Activated CD8-positive, alpha-beta memory T cell treated with anti-CD3 and anti-CD28 coated beads, Interleukin-2, amount 50 U/mL, for 1 hour (primary cell): ENCODE measurements around the gene SRSF11.

Source experiments
- DNase-seq: peaks from one replicate; pipeline ENCODE4 v3.0.0-alpha.2; 2020; ENCODE audit errors: extremely low read depth

The SRSF11 gene

DNA sequence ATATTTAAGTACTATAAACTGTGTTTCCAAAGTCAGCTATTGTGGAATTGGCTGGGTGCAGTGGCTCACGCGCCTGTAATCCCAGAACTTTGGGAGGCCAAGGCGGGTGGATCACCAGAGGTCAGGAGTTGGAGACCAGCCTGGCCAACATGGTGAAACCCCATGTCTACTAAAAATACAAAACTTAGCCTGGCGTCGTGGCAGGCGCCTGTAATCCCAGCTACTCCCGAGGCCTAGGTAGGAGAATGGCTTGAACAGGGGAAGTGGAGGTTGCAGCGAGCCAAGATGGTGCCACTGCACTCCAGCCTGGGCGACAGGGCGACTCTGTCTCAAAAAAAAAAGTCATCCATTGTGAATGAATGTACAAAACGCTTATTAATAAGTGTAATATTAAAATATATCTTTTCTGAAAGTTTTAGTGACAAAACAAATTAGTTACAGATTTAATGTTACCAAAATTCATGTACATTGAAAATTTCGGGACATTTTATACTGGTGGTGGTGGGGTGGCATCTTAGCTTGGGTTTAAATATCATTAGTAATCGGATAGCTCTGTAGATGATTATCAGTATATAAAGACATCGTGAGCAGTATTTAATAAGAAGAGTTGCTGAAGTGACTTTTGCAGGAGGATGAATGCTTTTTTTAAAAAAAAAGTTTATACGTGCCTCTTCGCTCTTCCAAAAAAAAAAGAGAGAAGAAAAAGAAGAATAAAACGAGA, 503 bp upstream of the SRSF11 start:
- no peak for DNase-seq

DNA sequence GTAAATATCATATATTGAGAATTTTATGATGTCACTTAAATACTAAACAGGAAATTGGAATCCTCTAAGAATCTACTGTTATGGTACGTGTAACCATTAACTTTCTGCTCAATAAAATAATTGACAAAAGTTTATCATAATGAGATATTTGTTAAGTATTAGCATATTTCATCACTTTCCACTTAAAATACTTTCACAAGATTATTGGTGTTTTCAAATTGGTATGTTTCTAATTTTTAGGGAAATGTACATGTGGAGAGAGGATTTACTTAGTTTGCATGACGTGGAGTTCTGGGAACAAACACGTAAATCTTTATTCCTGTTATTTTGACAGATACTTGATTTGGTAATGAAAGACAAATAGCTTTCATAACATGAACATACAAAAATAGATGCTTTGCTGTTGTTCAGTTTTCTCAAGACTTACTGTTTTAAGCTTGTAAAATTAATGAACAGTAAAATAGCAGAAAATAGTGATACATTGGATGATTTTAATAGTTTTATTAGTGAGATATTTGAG, 1.6 kb downstream of the SRSF11 start:
- no peak for DNase-seq

DNA sequence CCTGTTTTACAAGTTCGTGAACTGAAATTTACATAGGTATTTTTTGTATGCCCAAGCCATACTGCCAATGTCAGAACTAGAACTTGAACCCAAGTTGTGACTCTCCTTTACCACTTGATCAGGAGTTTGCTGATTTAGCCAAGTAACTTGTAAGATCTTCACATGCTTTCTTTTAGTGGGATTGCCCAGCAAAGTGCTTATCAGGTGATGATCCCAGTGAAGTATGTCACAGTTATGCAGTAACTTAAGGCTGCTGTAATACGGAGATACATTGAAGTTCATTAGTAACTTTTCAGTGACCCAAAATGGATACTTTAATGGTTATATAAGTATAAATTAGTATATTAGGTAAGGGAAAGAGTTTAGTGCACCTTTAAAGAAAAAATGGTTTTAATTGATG, 3.8 kb downstream of the SRSF11 start:
- DNase-seq, result no peak

GRCh38 chr1:70227439-70227838, 6.3 kb downstream of the SRSF11 start:
- no peak for DNase-seq

GRCh38 chr1:70228670-70229069, 7.5 kb downstream of the SRSF11 start:
- DNase-seq, result no peak

DNA sequence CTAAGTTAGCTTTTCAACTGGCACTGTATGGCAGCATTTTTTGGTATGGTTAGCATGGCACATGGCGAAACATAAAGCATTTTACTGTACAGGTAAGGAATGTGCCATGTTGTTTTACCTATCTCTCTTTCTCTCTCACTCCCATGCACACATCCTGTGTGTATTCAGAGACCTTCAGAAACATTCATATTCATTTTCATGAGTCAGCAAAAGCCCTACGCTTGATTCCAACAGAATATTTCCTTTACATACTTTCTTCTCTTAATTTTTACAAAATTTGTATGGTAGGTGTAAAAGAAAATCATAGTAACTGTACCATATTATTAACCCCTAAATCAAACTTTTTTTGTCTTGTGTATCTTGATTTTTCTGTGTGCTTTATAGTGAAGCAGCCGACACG, 10.3 kb downstream of the SRSF11 start:
- no peak for DNase-seq

- no peak for DNase-seq
Observed at GRCh38 chr1:70234733-70235132, 13.6 kb downstream of the SRSF11 start.

DNA sequence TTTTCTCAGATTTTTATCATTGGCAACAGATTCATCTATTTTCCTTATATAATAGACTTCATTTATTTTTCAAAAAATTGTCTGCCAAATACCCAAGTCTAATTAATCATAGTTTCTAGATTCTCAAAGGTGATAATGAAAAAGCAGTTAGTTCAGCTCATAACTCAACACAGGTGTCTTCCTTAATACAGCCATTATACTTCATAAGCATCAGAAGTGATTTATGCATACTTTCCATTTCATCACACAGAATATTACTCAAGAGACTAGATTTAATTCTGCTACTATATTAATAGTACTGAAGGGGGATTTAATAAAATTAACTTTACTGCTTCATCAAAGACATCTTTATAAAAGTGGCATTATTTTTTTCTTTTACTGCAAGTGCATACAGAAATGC, 18.8 kb downstream of the SRSF11 start:
- no peak for DNase-seq

GRCh38 chr1:70247122-70247521, 25.9 kb downstream of the SRSF11 start:
- no peak for DNase-seq

DNA sequence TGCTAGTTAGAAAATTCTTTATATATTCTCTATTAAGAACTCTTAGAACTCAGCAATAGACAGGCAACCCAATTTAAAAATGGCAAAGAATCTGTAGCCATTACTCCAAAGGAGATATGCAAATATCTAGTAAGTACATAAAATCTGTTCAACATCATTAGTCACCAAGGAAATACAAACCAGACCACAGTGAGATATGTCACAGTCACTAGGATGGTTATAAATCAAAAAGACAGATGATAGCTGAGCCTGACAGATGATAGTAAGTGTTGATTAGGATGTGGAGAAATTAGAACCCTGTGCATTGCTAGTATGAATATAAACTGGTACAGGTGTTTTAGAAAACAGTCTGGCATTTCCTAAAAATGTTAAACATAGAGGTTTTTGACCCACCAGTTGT, 26.6 kb downstream of the SRSF11 start:
- DNase-seq, result no peak

- DNase-seq, result no peak
Observed at GRCh38 chr1:70248729-70249128, 27.5 kb downstream of the SRSF11 start.

GRCh38 chr1:70256664-70257063, 35.5 kb downstream of the SRSF11 start:
- DNase-seq, result no peak

GRCh38 chr1:70264839-70265238, 43.7 kb downstream of the SRSF11 start:
- no peak for DNase-seq

GRCh38 chr1:70265946-70266345, 44.8 kb downstream of the SRSF11 start:
- DNase-seq, result no peak

DNA sequence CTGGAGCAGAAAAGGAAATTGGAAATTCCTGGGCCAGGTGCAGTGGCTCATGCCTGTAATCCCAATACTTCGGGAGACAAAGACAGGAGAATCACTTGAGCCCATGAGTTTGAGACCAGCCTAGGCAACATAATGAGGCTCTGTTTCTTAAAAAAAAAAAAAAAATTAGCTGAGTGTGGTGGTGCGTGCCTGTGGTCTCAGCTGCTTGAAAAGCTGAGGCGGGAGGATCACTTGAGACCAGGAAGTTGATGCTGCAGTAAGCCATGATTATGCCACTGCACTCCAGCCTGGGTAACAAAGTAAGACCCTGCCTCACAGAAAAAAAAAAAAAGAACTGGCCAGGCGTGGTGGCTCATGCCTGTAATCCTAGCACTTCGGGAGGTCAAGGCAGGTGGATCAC, 56.7 kb downstream of the SRSF11 start:
- no peak for DNase-seq

GRCh38 chr1:70278710-70279109, 57.5 kb downstream of the SRSF11 start:
- DNase-seq, result no peak

- no peak for DNase-seq
Observed at GRCh38 chr1:70284366-70284765, 63.2 kb downstream of the SRSF11 start.

DNA sequence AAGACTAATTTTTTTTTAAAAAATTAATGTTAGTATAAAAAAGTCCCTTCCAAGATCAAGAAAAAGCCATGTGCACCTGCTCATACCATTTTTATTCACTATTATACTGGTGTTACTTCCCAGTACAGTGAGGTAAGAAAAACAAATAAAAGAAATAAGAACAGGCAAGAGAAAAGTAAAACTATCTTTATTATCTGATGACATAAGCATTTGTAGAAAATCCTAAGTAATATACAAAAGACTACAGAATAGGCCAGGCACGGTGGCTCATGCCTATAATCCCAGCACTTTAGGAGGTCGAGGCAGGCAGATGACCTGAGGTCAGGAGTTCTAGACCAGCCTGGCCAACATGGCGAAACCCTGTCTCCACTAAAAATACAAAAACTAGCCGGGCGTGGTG, 65.3 kb downstream of the SRSF11 start:
- DNase-seq, result no peak

- no peak for DNase-seq
Observed at GRCh38 chr1:70288166-70288565, 67.0 kb downstream of the SRSF11 start.

DNA sequence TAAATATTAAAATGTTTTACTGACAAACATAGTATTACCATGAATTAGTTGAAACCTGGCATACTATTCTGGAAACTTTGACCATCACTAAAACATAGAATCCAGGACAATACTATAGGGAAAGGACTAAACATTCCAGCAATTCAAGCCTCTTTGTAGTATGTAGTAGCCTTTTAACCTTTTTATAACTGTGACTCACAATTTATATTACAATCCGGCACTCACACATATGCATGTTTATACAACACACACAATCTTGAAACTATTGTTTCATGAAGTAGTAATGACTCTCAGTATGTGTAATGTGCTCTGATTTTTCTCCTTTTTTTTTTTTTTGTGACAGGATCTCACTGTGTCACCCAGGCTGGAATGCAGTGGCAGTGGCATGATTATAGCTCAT, 69.0 kb downstream of the SRSF11 start:
- no peak for DNase-seq

GRCh38 chr1:70293186-70293843, 72.1 kb downstream of the SRSF11 start:
- DNase-seq, result no peak

- DNase-seq, result no peak
Observed at GRCh38 chr1:70295749-70296148, 74.6 kb downstream of the SRSF11 start.

DNA sequence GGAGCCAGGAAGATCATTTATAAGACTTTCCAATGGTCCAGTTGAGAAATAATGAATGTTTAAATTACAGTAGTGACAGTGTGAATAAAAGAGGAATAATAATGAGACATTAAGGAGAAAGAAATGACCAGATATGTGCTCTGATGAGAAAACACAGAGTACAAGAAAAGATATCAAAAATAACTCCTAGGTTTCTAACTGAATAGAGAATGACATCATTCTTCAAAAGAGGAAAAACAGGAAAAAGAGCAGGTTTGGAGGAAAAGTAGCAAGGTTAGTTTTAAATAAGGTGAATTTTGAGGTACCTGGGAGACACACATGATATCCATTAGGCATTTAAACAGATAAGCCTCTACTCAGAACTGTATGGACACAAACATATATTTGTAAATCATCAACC, 78.3 kb downstream of the SRSF11 start:
- DNase-seq, result no peak
